OCI-LY1 (cell line): ENCODE results near the gene RPS6KA2.

ENCODE experiments used
- CTCF ChIP-seq: fragments of 200-600 bp; sonication (generic), shearing (Covaris generic); IDR thresholded peaks from 2 replicates; pipeline ENCODE4 v1.5.1; 2017; ENCODE audit warnings: mild to moderate bottlenecking, antibody characterized with exemption, low read length, moderate library complexity, mixed read lengths
- EZH2 ChIP-seq: fragments of 200-600 bp; sonication (generic), shearing (Covaris generic); IDR thresholded peaks from 2 replicates; pipeline ENCODE4 v1.8.0; 2017; ENCODE audit warnings: borderline replicate concordance, mixed run types, mild to moderate bottlenecking, antibody characterized with exemption, low read length, moderate library complexity, mixed read lengths

- TF ChIP-seq EZH2 (no peak), CTCF (no peak)
Observed at GRCh38 chr6:166581091-166581511, 46.0 kb downstream of the RPS6KA2 start.
